SK-N-SH (cell line): ENCODE data around the gene MED15.

Experiments used
- CTCF ChIP-seq: fragments of 200-600 bp; sonication (generic); IDR thresholded peaks from 2 replicates; pipeline ENCODE4 v1.6.1; 2017; ENCODE audit warnings: antibody characterized with exemption, mild to moderate bottlenecking, moderate library complexity
- ELF1 ChIP-seq: IDR thresholded peaks from 2 replicates; pipeline ENCODE4 v1.4.0; 2012
- EP300 ChIP-seq, 2 experiments: IDR thresholded peaks; 2 replicates each; pipeline versions ENCODE4 v1.4.0 to v1.6.1; 2012; ENCODE audit warnings: borderline replicate concordance in 1 of 2, low read depth in 1 of 2, low read length in 1 of 2
- JUND ChIP-seq: IDR thresholded peaks from 2 replicates; pipeline ENCODE4 v1.4.0; 2012
- MXI1 ChIP-seq: IDR thresholded peaks from 2 replicates; pipeline ENCODE4 v1.6.1; 2012; ENCODE audit warnings: mild to moderate bottlenecking, low read depth, low read length, improper control_type of control experiment
- NRF1 ChIP-seq: IDR thresholded peaks from 2 replicates; pipeline ENCODE4 v1.6.1; 2012; ENCODE audit warnings: low read depth, mild to moderate bottlenecking, low read length
- RAD21 ChIP-seq: IDR thresholded peaks from 2 replicates; pipeline ENCODE4 v1.6.1; 2012; ENCODE audit warnings: mild to moderate bottlenecking, low read length
- RFX5 ChIP-seq: IDR thresholded peaks from 2 replicates; pipeline ENCODE4 v1.6.1; 2012; ENCODE audit warnings: mild to moderate bottlenecking, improper control_type of control experiment, low read length
- USF1 ChIP-seq: IDR thresholded peaks from 2 replicates; pipeline ENCODE4 v1.4.0; 2012; ENCODE audit warnings: low read depth, borderline replicate concordance

GRCh38 chr22:20488946-20489345 lies 18.5 kb upstream of the MED15 start:
- TF ChIP-seq RFX5 = no peak
- TF ChIP-seq CTCF = no peak
- TF ChIP-seq MXI1 = no peak
- no peak for TF ChIP-seq NRF1
- no peak for TF ChIP-seq JUND
- TF ChIP-seq USF1 = no peak
- no peak for TF ChIP-seq ELF1
- no peak for TF ChIP-seq EP300 (IDR thresholded peaks at IDR 0.05; ENCODE audit: borderline replicate concordance in 1 of 2, low read depth in 1 of 2, low read length in 1 of 2)
- TF ChIP-seq RAD21 = no peak
